SK-N-SH (cell line): ENCODE results near the gene CDH11.

Experiments used
- CHD2 ChIP-seq: fragments of 150-350 bp; IDR thresholded peaks from 2 replicates; pipeline ENCODE4 v1.6.1; 2018; ENCODE audit warnings: low read length; ENCODE audit not compliant: partially characterized antibody
- EP300 ChIP-seq, 2 experiments: IDR thresholded peaks; 2 replicates each; pipeline versions ENCODE4 v1.4.0 to v1.6.1; 2012; ENCODE audit warnings: borderline replicate concordance in 1 of 2, low read depth in 1 of 2, low read length in 1 of 2
- EZH2phosphoT487 ChIP-seq: fragments of 200-600 bp; sonication (generic); IDR thresholded peaks from 2 replicates; pipeline ENCODE4 v1.6.1; 2017; ENCODE audit warnings: low read depth, mixed run types, mild to moderate bottlenecking, antibody characterized with exemption, moderate library complexity, borderline replicate concordance
- GABPA ChIP-seq: IDR thresholded peaks from 2 replicates; pipeline ENCODE4 v1.4.0; 2012; ENCODE audit warnings: low read depth, mild to moderate bottlenecking
- JUND ChIP-seq: IDR thresholded peaks from 2 replicates; pipeline ENCODE4 v1.4.0; 2012
- POLR2AphosphoS5 ChIP-seq: IDR thresholded peaks from 2 replicates; pipeline ENCODE4 v1.6.1; 2012; ENCODE audit warnings: low read depth, low read length
- RAD21 ChIP-seq: IDR thresholded peaks from 2 replicates; pipeline ENCODE4 v1.6.1; 2012; ENCODE audit warnings: mild to moderate bottlenecking, low read length
- ZBTB33 ChIP-seq: IDR thresholded peaks from 2 replicates; pipeline ENCODE4 v1.4.0; 2012; ENCODE audit warnings: low read depth, borderline replicate concordance
- TF ChIP-seq, protein P1 (sequence below): fragments of 200-600 bp; sonication (generic); IDR thresholded peaks from 2 replicates; pipeline ENCODE4 v1.6.1; 2017; ENCODE audit warnings: antibody characterized with exemption, mild to moderate bottlenecking, moderate library complexity
- TF ChIP-seq, protein P2 (sequence below): IDR thresholded peaks from 2 replicates; pipeline ENCODE4 v1.4.0; 2012; ENCODE audit warnings: low read depth

DNA sequence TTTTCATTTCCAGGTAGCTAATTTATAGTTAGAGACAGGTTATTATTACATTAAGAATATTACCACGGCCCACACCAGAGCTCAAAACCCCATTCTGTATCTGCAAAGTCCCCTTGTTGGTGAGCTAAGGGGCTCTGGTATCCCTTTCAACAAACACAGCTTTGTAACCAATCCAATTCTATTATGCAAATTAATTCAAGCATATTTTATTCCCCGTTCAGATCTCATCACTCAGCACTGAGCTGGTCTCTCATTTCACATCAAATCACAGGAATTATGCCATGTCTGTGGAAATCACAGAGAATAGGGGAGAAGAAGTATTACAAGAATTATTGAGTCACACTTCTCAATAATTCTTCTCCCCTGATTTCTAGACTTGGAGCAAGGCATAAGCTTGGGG is 111.7 kb downstream of the CDH11 start:
- TF ChIP-seq, protein P1, sequence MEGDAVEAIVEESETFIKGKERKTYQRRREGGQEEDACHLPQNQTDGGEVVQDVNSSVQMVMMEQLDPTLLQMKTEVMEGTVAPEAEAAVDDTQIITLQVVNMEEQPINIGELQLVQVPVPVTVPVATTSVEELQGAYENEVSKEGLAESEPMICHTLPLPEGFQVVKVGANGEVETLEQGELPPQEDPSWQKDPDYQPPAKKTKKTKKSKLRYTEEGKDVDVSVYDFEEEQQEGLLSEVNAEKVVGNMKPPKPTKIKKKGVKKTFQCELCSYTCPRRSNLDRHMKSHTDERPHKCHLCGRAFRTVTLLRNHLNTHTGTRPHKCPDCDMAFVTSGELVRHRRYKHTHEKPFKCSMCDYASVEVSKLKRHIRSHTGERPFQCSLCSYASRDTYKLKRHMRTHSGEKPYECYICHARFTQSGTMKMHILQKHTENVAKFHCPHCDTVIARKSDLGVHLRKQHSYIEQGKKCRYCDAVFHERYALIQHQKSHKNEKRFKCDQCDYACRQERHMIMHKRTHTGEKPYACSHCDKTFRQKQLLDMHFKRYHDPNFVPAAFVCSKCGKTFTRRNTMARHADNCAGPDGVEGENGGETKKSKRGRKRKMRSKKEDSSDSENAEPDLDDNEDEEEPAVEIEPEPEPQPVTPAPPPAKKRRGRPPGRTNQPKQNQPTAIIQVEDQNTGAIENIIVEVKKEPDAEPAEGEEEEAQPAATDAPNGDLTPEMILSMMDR, result no peak
- TF ChIP-seq JUND (no peak), EP300 (IDR thresholded peaks at IDR 0.05; ENCODE audit: borderline replicate concordance in 1 of 2, low read depth in 1 of 2, low read length in 1 of 2) (no peak), RAD21 (no peak), CHD2 (no peak), GABPA (no peak), POLR2AphosphoS5 (no peak), ZBTB33 (no peak), EZH2phosphoT487 (no peak)
- TF ChIP-seq, protein P2, sequence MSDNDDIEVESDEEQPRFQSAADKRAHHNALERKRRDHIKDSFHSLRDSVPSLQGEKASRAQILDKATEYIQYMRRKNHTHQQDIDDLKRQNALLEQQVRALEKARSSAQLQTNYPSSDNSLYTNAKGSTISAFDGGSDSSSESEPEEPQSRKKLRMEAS, result no peak
